GM23338 (cell line): ENCODE measurements around the gene RORC.

Source experiments
- CREB1 ChIP-seq: fragments of 250-450 bp; sonication (Bioruptor Pico); IDR thresholded peaks from 2 replicates; pipeline ENCODE4 v1.5.0; 2020; ENCODE audit warnings: low read depth, mild to moderate bottlenecking, moderate library complexity
- EZH2 ChIP-seq: fragments of 200-600 bp; sonication (generic); IDR thresholded peaks from one replicate; pipeline ENCODE4 v1.8.0; 2017; ENCODE audit warnings: antibody characterized with exemption, mild to moderate bottlenecking, low read depth; ENCODE audit not compliant: unreplicated experiment
- EZH2phosphoT487 ChIP-seq: fragments of 200-600 bp; sonication (generic); IDR thresholded peaks from one replicate; pipeline ENCODE4 v1.8.1; 2018; ENCODE audit warnings: antibody characterized with exemption; ENCODE audit not compliant: unreplicated experiment
- JUNB ChIP-seq: IDR thresholded peaks from one replicate; pipeline ENCODE4 v1.6.1; 2016; ENCODE audit warnings: antibody characterized with exemption; ENCODE audit not compliant: unreplicated experiment
- NANOG ChIP-seq: IDR thresholded peaks from 2 replicates; pipeline ENCODE4 v1.6.1; 2016; ENCODE audit warnings: antibody characterized with exemption, borderline replicate concordance
- POLR2AphosphoS5 ChIP-seq: IDR thresholded peaks from 2 replicates; pipeline ENCODE4 v1.6.1; 2016; ENCODE audit warnings: antibody characterized with exemption, low read depth
- STAT1 ChIP-seq: IDR thresholded peaks from one replicate; pipeline ENCODE4 v1.6.1; 2016; ENCODE audit warnings: antibody characterized with exemption; ENCODE audit not compliant: unreplicated experiment
- ZNF114 ChIP-seq: fragments of 250-450 bp; sonication (Bioruptor Pico); IDR thresholded peaks from 2 replicates; pipeline ENCODE4 v1.5.0; 2020; ENCODE audit warnings: mild to moderate bottlenecking, moderate library complexity
- ZNF331 ChIP-seq: fragments of 250-450 bp; sonication (Bioruptor Pico); IDR thresholded peaks from 2 replicates; pipeline ENCODE4 v1.5.0; 2020; ENCODE audit warnings: low read depth, mild to moderate bottlenecking, moderate library complexity
- TF ChIP-seq, protein P1 (sequence below), 2 experiments: fragments of 200-600 bp in 1 of 2; sonication (generic) in 1 of 2; conservative IDR thresholded peaks; 2 replicates each; pipeline versions ENCODE4 v1.5.1 to v1.6.1; 2016 to 2017; ENCODE audit warnings: antibody characterized with exemption in 2 of 2, low read depth in 2 of 2, mild to moderate bottlenecking in 2 of 2, moderate library complexity in 1 of 2
- TF ChIP-seq, protein P2 (sequence below): fragments of 250-450 bp; sonication (Bioruptor Pico); IDR thresholded peaks from 2 replicates; pipeline ENCODE4 v1.5.0; 2020; ENCODE audit warnings: mild to moderate bottlenecking, moderate library complexity
- TF ChIP-seq, protein P3 (sequence below): IDR thresholded peaks from one replicate; pipeline ENCODE4 v1.6.1; 2018; ENCODE audit warnings: antibody characterized with exemption; ENCODE audit not compliant: unreplicated experiment
- TF ChIP-seq, protein P4 (sequence below): IDR thresholded peaks from 2 replicates; pipeline ENCODE4 v1.6.1; 2016; ENCODE audit warnings: antibody characterized with exemption

DNA sequence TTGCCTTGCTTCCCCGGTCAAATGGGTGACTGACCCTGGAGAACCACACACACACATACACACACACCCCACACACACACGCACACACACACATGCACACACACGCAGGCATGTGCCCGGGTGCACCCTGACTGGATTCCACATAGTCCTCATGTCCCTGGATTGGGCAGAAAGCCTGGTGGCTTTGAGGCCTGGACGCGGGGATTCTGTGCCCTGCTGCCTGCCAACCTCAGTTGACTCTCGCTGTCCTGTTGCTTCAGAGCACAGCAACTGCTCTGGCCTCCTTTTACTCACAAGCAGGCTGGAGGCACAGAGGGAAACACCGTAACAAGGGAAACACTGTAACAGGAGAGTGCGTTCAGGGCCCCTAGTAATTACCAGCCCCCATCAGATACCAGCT, 6.4 kb downstream of the RORC start:
- TF ChIP-seq, protein P1, sequence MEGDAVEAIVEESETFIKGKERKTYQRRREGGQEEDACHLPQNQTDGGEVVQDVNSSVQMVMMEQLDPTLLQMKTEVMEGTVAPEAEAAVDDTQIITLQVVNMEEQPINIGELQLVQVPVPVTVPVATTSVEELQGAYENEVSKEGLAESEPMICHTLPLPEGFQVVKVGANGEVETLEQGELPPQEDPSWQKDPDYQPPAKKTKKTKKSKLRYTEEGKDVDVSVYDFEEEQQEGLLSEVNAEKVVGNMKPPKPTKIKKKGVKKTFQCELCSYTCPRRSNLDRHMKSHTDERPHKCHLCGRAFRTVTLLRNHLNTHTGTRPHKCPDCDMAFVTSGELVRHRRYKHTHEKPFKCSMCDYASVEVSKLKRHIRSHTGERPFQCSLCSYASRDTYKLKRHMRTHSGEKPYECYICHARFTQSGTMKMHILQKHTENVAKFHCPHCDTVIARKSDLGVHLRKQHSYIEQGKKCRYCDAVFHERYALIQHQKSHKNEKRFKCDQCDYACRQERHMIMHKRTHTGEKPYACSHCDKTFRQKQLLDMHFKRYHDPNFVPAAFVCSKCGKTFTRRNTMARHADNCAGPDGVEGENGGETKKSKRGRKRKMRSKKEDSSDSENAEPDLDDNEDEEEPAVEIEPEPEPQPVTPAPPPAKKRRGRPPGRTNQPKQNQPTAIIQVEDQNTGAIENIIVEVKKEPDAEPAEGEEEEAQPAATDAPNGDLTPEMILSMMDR (conservative IDR thresholded peaks at IDR 0.05; ENCODE audit: low read depth in 2 of 2), result no peak
- no peak for TF ChIP-seq CREB1 (CRISPR knock-in tag)
- TF ChIP-seq EZH2phosphoT487, result no peak
- TF ChIP-seq, protein P2, sequence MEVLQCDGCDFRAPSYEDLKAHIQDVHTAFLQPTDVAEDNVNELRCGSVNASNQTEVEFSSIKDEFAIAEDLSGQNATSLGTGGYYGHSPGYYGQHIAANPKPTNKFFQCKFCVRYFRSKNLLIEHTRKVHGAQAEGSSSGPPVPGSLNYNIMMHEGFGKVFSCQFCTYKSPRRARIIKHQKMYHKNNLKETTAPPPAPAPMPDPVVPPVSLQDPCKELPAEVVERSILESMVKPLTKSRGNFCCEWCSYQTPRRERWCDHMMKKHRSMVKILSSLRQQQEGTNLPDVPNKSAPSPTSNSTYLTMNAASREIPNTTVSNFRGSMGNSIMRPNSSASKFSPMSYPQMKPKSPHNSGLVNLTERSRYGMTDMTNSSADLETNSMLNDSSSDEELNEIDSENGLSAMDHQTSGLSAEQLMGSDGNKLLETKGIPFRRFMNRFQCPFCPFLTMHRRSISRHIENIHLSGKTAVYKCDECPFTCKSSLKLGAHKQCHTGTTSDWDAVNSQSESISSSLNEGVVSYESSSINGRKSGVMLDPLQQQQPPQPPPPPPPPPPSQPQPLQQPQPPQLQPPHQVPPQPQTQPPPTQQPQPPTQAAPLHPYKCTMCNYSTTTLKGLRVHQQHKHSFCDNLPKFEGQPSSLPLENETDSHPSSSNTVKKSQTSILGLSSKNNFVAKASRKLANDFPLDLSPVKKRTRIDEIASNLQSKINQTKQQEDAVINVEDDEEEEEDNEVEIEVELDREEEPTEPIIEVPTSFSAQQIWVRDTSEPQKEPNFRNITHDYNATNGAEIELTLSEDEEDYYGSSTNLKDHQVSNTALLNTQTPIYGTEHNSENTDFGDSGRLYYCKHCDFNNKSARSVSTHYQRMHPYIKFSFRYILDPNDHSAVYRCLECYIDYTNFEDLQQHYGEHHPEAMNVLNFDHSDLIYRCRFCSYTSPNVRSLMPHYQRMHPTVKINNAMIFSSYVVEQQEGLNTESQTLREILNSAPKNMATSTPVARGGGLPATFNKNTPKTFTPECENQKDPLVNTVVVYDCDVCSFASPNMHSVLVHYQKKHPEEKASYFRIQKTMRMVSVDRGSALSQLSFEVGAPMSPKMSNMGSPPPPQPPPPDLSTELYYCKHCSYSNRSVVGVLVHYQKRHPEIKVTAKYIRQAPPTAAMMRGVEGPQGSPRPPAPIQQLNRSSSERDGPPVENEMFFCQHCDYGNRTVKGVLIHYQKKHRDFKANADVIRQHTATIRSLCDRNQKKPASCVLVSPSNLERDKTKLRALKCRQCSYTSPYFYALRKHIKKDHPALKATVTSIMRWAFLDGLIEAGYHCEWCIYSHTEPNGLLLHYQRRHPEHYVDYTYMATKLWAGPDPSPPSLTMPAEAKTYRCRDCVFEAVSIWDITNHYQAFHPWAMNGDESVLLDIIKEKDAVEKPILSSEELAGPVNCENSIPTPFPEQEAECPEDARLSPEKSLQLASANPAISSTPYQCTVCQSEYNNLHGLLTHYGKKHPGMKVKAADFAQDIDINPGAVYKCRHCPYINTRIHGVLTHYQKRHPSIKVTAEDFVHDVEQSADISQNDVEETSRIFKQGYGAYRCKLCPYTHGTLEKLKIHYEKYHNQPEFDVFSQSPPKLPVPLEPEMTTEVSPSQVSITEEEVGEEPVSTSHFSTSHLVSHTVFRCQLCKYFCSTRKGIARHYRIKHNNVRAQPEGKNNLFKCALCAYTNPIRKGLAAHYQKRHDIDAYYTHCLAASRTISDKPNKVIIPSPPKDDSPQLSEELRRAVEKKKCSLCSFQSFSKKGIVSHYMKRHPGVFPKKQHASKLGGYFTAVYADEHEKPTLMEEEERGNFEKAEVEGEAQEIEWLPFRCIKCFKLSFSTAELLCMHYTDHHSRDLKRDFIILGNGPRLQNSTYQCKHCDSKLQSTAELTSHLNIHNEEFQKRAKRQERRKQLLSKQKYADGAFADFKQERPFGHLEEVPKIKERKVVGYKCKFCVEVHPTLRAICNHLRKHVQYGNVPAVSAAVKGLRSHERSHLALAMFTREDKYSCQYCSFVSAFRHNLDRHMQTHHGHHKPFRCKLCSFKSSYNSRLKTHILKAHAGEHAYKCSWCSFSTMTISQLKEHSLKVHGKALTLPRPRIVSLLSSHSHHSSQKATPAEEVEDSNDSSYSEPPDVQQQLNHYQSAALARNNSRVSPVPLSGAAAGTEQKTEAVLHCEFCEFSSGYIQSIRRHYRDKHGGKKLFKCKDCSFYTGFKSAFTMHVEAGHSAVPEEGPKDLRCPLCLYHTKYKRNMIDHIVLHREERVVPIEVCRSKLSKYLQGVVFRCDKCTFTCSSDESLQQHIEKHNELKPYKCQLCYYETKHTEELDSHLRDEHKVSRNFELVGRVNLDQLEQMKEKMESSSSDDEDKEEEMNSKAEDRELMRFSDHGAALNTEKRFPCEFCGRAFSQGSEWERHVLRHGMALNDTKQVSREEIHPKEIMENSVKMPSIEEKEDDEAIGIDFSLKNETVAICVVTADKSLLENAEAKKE (CRISPR knock-in tag), result no peak
- TF ChIP-seq EZH2, result no peak
- no peak for TF ChIP-seq JUNB
- no peak for TF ChIP-seq POLR2AphosphoS5
- TF ChIP-seq ZNF114 (CRISPR knock-in tag), result no peak
- TF ChIP-seq, protein P3, sequence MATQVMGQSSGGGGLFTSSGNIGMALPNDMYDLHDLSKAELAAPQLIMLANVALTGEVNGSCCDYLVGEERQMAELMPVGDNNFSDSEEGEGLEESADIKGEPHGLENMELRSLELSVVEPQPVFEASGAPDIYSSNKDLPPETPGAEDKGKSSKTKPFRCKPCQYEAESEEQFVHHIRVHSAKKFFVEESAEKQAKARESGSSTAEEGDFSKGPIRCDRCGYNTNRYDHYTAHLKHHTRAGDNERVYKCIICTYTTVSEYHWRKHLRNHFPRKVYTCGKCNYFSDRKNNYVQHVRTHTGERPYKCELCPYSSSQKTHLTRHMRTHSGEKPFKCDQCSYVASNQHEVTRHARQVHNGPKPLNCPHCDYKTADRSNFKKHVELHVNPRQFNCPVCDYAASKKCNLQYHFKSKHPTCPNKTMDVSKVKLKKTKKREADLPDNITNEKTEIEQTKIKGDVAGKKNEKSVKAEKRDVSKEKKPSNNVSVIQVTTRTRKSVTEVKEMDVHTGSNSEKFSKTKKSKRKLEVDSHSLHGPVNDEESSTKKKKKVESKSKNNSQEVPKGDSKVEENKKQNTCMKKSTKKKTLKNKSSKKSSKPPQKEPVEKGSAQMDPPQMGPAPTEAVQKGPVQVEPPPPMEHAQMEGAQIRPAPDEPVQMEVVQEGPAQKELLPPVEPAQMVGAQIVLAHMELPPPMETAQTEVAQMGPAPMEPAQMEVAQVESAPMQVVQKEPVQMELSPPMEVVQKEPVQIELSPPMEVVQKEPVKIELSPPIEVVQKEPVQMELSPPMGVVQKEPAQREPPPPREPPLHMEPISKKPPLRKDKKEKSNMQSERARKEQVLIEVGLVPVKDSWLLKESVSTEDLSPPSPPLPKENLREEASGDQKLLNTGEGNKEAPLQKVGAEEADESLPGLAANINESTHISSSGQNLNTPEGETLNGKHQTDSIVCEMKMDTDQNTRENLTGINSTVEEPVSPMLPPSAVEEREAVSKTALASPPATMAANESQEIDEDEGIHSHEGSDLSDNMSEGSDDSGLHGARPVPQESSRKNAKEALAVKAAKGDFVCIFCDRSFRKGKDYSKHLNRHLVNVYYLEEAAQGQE, result no peak
- TF ChIP-seq STAT1, result no peak
- no peak for TF ChIP-seq ZNF331 (CRISPR knock-in tag)
- TF ChIP-seq NANOG, result no peak
- TF ChIP-seq, protein P4, sequence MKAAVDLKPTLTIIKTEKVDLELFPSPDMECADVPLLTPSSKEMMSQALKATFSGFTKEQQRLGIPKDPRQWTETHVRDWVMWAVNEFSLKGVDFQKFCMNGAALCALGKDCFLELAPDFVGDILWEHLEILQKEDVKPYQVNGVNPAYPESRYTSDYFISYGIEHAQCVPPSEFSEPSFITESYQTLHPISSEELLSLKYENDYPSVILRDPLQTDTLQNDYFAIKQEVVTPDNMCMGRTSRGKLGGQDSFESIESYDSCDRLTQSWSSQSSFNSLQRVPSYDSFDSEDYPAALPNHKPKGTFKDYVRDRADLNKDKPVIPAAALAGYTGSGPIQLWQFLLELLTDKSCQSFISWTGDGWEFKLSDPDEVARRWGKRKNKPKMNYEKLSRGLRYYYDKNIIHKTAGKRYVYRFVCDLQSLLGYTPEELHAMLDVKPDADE, result no peak
